Thoracic aorta (tissue), 2 donors: Measurements from ENCODE around the gene TTLL4. TPM values are rescaled to one million over a fixed set of nuclear protein-coding genes. Genes with fewer than 3 reads are reported as not detected.

Experiments
- ATAC-seq: fragments of 150-250 bp; one replicate; pipeline ENCODE4 v1.8.0; 2017; ENCODE audit warnings: low read depth; ENCODE audit not compliant: insufficient number of reproducible peaks, low FRiP score
- DNase-seq: peaks from one replicate; pipeline ENCODE4 v3.0.0-alpha.2; 2020; ENCODE audit warnings: low spot score
- H3K27ac ChIP-seq, 2 donors: fragments of 200-600 bp; sonication (generic); 1 replicate in 1 of 2; 2 replicates in 1 of 2; pipeline ENCODE4 v1.5.1; 2016; ENCODE audit warnings: mild to moderate bottlenecking in 2 of 2, moderate library complexity in 2 of 2
- H3K27me3 ChIP-seq: fragments of 200-600 bp; sonication (generic); replicated peaks from 2 replicates; pipeline ENCODE4 v1.6.0; 2016; ENCODE audit warnings: mild to moderate bottlenecking; ENCODE audit not compliant: insufficient read depth
- H3K36me3 ChIP-seq: fragments of 200-600 bp; sonication (generic); one replicate; pipeline ENCODE4 v1.5.1; 2016
- H3K4me1 ChIP-seq, 2 donors: fragments of 200-600 bp; sonication (generic); 1 replicate in 1 of 2; 2 replicates in 1 of 2; pipeline versions ENCODE4 v1.5.1 to v1.6.0; 2016; ENCODE audit warnings: low read depth in 2 of 2, mild to moderate bottlenecking in 1 of 2; ENCODE audit not compliant: control insufficient read depth in 1 of 2
- H3K4me3 ChIP-seq: fragments of 200-600 bp; sonication (generic); 2 replicates; pipeline ENCODE4 v1.5.1; 2016; ENCODE audit warnings: mild to moderate bottlenecking
- H3K9me3 ChIP-seq: fragments of 200-600 bp; sonication (generic); 2 replicates; pipeline ENCODE4 v1.5.1; 2016
- CTCF ChIP-seq: fragments of 200-600 bp; sonication (generic); IDR thresholded peaks from one replicate; pipeline ENCODE4 v1.5.1; 2019; ENCODE audit warnings: antibody characterized with exemption
- total RNA-seq, 2 donors: library from RNA; depleted of rRNA; stranded (reverse); fragments of >200 nt; gene quantifications; one replicate each; pipeline versions ENCODE4 v1.1.0 to v1.2.3, GENCODE V29; 2016

Gene TTLL4
- total RNA-seq, 2 donors from 2014 or later, result 10.8 to 24.1 TPM

- no peak overlapping the region for H3K27ac ChIP-seq
- no peaks in the 10 kb centered on the region for H3K9me3 ChIP-seq
- no peaks in the 10 kb centered on the region for H3K27me3 ChIP-seq
- H3K4me3 ChIP-seq, result no peak overlapping the region
- no peak for TF ChIP-seq CTCF
- DNase-seq (no peak), ATAC-seq (no peak)
- H3K4me1 ChIP-seq, result peaks cover 0 to 8% of the 10 kb centered on the region in 2 donors
- peaks cover 49% of the 10 kb centered on the region for H3K36me3 ChIP-seq
Measured at GRCh38 chr2:218664653-218665052, 46.0 kb upstream of the TTLL4 start.

DNA sequence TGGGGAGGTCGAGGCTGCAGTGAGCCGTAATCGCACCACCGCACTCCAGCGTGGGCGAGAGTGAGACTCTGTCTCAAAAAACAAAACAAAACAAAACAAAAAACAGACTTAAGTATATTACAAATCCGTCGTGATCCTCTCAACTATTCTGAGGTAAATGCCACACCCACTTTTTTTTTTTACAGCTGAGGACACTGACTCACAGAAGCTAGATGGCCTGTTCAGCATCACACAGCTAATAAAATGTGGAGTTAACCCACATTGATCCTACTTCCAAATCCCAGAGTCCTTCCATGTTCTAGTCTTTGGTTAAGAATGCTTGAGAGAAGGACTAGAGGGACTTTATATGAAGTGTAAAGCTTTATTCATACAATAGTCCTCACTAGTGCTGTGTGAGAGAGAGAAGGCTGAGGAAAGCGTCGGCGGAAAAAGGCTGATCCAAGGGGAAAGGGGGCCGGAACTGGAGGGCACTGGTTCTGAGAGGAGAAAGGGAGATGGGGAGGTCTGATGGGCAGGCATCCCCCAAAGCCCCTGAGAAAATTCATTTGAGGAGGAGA lies 39.5 kb upstream of the TTLL4 start:
- H3K27me3 ChIP-seq, result no peaks in the 10 kb centered on the region
- H3K36me3 ChIP-seq, result peaks cover 22% of the 10 kb centered on the region
- DNase-seq, result no peak
- no peaks in the 10 kb centered on the region for H3K9me3 ChIP-seq
- peak overlapping the region; percentile 82 to 88 for H3K27ac ChIP-seq
- H3K4me1 ChIP-seq, result peaks cover 12 to 18% of the 10 kb centered on the region in 2 donors
- ATAC-seq, result no peak
- TF ChIP-seq CTCF, result no peak
- peak overlapping the region; percentile 95 for H3K4me3 ChIP-seq

GRCh38 chr2:218671654-218672566 lies 38.7 kb upstream of the TTLL4 start, which contains the start of the genes RNF25 and STK36:
Gene RNF25, minus strand, starts transcription at chr2:218672002. Its CDS starts 32 bp downstream, at chr2:218671970.
Gene STK36, plus strand, starts transcription at chr2:218672086. Its CDS starts 744 bp downstream, at chr2:218672830.
- peak; percentile 77 for ATAC-seq
- Histone ChIP-seq H3K27me3 (no peaks in the 10 kb centered on the region), H3K36me3 (peaks cover 16% of the 10 kb centered on the region), H3K9me3 (no peaks in the 10 kb centered on the region), H3K4me1 (peaks cover 12 to 18% of the 10 kb centered on the region in 2 donors), H3K27ac (peak within 1 kb of the TSS; percentile 82 to 88), H3K4me3 (peak within 1 kb of the TSS; percentile 95)
- no peak for TF ChIP-seq CTCF
- DNase-seq, result peak; percentile 64

- H3K27me3 ChIP-seq, result no peaks in the 10 kb centered on the region
- H3K36me3 ChIP-seq, result peaks cover 14% of the 10 kb centered on the region
- no peaks in the 10 kb centered on the region for H3K9me3 ChIP-seq
- no peak for DNase-seq
- no peak for ATAC-seq
- no peak overlapping the region for H3K27ac ChIP-seq
- H3K4me1 ChIP-seq, result no peaks in the 10 kb centered on the region
- TF ChIP-seq CTCF, result no peak
- no peak overlapping the region for H3K4me3 ChIP-seq
Measured at GRCh38 chr2:218679119-218679518, 31.5 kb upstream of the TTLL4 start.

- ATAC-seq (no peak), DNase-seq (no peak)
- no peaks in the 10 kb centered on the region for H3K4me1 ChIP-seq
- H3K9me3 ChIP-seq, result no peaks in the 10 kb centered on the region
- no peak for TF ChIP-seq CTCF
- H3K36me3 ChIP-seq, result peaks cover 14% of the 10 kb centered on the region
- no peak overlapping the region for H3K27ac ChIP-seq
- H3K4me3 ChIP-seq, result no peak overlapping the region
- no peaks in the 10 kb centered on the region for H3K27me3 ChIP-seq
Measured at GRCh38 chr2:218680061-218680460, 30.6 kb upstream of the TTLL4 start.
